NCI-H128 (cell line): ENCODE data around the gene MED12L.
"Not testable (repeated sequence)": the region's sequence is repeated elsewhere in the genome, so short reads cannot be mapped to it uniquely, and the experiment has no call there.

ENCODE experiments used
- DNase-seq: peaks from one replicate; lab custom pipeline; 2025; ENCODE audit not compliant: unreplicated experiment; lab: John Stamatoyannopoulos, UW

MED12L gene

DNA sequence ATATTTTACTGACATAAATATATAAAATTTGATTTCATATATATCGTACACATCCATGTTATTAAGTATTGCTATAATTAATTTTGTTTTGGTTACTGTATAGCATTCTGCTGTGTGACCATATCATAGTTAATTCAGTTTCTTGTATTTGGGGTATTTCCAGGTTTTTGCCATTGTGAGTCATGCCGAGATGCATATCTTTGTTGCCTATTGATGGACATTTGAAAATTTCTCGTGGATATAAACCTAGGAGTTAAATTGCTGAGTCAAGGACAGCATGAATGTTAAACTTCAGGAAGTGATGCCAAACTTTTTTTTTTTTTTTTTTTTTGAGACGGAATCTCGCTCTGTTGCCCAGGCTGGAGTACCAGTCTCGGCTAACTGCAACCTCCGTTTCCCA lies 151.3 kb downstream of the MED12L start:
- no peak for DNase-seq

DNA sequence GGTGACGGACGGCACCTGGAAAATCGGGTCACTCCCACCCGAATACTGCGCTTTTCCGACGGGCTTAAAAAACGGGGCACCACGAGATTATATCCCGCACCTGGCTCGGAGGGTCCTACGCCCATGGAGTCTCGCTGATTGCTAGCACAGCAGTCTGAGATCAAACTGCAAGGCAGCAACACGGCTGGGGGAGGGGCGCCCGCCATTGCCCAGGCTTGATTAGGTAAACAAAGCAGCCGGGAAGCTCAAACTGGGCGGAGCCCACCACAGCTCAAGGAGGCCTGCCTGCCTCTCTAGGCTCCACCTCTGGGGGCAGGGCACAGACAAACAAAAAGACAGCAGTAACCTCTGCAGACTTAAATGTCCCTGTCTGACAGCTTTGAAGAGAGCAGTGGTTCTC lies 156.5 kb downstream of the MED12L start:
- not testable (repeated sequence) for DNase-seq

DNA sequence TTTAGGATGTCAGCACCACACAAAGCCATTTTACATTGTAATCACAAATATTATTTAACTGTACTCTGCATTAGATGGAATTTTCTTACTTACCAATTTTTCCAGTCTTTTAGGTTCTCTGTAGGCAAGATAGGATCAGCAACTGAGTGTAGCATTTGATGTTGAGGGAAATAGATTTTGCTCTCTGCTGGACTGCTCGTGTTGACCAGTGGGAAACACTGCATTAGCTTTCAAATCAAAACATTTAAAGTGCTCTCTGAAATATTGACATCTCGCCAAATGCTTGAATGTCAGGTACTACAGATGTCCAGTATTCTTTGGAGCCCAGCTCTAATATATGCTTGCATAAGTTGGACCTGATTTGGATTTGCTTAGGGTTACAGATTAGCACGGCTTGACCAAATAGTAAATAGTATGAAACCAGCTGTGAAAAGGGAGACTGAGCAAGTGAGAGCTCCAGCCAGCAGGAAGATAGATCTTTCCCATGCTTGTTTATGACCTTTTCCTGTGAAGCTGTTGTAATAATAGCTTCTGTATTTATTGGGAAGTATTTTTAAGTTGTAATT lies 163.4 kb downstream of the MED12L start:
- DNase-seq: no peak

DNA sequence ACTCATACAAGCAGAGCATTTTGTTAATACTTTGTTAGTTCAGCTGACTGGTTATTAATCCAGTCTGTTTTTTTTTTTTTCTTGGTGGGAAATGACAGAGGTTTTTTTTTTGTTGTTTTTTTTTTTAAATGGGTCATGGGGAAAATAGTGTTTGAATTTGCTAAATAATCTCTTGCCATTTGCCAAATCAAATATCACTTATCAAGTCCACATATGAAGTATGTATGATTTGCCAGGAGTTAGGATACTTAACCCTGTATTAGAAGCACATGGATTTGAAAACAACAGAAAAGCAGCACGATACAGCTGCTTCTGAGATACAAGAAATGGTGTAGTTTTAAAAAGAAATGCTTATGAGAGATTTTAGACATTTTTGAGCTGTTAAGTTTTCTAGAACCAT lies 171.3 kb downstream of the MED12L start:
- no peak for DNase-seq

DNA sequence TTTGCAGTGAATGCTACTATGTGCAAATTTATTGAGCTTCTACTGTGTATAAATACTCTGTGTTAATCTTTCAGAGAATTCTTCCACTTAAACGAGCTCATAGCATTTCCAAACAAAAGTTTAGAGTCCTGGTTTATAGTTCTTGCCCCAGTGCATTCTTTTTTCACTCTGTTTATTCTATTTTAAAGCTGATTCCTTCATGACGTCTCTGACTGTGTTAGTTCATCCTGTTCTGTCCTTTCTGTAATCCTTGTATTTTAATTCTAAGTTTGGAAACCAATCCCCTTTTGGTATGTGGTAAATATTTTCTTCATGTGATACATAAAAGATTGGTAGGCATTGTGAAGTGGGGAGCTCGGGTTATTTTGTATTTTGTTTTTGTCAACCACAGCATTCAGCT lies 174.2 kb downstream of the MED12L start:
- no peak for DNase-seq

DNA sequence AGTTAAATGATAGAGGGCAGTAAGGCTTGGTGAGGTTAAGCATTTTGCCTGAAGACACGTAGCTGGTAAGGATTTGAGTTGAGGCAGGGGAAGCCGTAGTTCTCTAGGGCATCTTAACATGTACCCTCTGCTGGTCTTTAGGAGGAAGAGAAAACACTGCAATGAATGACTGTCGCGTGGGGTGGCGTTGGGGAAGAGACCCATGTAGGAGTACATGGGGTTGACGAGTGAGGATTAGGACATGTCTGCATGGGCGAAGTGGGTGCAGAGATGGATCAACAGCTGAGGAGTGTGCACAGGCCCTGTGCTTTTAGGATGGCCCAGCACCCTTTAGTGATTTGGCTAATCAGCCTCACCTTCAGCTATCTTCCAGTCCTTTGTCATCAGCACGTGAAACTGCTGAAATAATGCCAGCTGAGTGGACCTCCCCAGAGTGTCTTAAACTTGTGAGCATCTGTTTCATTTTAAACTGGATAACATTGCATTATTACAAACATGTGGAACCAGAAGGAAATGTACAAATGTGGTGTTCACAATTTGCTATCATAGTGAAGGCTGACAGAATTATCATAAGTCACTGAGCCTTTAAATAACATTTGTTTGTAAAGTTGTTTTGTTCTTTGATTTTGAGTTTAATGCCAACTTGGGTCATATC lies 177.5 kb downstream of the MED12L start:
- no peak for DNase-seq

DNA sequence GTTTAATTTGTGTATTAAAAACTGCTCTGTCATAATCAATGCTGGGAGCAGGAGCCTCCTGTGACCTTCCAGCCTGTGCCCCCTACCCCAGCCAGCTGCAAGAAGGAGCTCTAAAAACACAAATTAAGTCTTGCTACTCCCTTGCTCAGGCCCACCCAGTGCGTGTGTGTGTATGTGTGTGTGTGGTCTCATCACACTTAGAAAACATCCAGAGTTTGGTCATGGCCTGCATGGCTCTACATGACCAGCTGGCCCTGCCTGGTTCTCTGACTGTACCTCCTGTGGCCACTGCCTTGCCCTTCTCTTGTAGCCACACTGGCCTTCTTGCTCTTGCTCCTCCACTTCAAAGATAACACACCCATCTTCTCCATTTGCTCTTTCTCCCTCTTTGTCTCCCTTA lies 179.1 kb downstream of the MED12L start:
- no peak for DNase-seq

DNA sequence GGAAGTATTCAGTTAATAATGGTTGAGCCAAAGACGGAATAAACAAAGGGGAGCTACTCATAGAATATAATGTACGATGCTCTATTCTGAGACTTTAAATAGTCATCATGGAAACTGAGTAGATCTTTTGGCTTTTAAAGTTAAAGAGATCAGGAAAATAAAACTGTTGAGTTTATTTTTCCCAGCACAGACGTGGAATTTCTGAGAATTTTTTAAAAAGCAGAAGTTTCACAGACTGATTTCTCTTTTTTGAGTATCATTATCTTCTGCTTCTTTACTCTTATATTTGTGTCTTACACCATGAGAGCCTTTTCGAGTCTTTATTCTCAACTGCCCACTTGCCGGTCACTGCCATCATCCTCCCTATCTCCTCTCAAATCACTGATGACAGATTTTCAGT lies 179.7 kb downstream of the MED12L start:
- DNase-seq: no peak

DNA sequence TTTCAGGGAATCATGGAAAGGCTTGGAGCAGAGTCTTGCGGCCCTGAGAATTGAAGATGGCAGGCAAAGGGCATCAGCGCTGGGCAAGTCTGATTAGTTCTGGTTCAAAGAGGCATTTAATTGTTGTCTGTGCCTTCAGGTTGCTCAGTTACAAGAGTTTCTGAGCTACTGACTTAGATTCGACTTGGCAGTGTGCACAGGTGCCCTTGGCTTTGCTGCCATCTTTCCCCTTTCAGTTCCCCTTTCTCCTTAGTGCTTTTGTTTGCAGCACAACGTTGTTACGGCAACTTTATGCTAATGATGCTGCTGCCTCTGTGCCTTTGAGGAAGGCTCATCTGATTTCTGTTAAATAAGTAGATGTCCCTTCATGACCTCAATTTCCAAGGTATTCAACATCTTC lies 180.4 kb downstream of the MED12L start:
- no peak for DNase-seq

DNA sequence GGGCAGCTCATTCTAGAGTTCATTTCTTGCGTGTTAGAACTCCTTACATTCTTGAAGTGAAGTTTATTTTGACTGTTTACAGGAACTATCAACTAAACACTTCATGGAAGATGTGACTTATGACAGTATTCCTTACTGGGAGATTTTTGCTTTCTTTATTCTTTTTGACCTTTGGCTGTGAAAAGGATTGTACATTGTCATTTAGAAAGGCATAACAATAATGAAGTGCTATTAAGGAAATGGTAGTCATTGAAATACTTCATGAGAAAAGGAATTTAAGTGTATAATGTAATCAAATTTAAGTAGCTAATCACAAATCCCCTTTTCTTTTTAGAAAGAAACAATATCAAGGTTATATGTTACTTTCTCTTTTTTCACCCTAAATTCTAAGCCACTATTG lies 181.6 kb downstream of the MED12L start:
- DNase-seq: no peak

DNA sequence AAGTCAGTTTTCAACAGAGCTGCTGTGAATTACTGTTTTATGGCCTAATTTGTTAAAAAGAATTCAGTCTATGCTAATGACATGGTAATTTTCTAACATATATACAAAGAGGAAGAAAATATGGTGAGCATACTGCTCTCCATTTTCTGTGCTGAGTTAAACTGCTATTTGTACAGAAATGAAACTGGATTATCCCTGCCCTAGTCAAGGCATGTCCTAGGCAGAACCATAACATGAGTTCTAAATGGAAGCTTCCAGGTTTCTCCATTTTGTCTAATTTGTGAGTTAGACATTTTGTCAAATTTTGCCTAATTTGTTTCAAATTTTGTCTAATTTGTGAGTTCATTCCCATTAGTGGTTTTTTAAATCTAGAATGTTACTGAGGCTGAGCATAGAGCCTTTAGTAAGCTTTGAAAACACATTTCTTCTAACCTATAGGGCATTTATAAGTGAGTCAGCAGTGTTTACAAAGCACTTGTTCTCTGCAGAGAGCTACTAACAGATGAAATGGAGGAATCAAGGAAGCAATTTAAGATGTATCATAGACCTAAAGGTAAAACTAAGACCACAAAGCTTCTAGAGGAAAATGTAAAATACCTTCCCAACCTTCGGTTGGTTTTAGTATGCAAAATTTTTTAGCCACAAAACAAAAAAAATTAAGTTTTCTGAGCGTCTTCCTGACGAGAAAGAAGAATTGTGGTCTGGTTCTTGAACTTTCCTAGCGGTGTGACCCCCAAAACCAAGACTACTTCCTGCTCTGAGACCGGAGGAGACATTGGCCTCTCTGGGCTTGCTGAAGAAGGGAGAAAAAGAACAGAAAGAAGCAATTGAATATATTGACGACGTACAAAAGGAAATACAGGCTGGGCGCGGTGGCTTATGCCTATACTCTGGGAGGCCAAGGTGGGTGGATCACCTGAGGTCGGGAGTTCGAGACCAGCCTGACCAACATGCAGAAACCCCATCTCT lies 183.1 kb downstream of the MED12L start:
- no peak for DNase-seq

DNA sequence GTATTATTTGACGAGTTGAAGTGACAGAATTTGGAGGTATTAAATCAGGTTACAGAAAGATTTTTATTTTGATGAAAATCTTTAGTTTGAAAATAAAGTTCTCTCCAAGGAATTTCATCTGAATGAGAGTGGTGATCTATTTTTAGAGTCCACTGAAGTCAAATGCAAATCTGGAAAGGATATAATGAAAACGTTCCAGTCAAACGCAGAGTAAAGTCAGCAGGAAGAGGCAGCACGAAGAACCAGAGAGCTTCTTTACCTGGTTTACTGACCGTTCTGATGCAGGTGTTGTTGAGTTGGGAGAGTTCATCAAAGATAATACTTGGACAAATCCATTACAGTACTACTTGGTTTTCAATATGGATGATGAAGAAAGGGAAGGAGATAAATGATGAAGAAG lies 184.2 kb downstream of the MED12L start:
- no peak for DNase-seq

DNA sequence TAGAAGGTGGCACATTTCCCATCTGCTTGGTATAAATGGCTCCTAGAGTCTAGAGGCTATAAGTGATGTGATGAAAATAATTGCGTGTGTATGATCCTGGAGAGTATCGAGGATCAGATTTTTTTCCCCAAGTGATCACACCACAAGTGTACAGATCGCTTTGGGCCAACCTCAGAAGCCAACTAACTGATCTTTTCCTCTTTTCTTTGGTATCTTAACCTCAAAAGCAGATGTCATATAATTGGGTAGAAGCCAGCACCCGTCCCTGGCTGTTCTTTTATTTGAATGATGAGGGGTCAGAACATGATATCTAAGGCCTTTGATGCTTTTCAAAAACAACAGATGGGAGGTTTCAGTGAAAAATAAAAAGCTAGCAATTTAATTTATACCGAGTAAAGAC lies 189.6 kb downstream of the MED12L start:
- DNase-seq: no peak

DNA sequence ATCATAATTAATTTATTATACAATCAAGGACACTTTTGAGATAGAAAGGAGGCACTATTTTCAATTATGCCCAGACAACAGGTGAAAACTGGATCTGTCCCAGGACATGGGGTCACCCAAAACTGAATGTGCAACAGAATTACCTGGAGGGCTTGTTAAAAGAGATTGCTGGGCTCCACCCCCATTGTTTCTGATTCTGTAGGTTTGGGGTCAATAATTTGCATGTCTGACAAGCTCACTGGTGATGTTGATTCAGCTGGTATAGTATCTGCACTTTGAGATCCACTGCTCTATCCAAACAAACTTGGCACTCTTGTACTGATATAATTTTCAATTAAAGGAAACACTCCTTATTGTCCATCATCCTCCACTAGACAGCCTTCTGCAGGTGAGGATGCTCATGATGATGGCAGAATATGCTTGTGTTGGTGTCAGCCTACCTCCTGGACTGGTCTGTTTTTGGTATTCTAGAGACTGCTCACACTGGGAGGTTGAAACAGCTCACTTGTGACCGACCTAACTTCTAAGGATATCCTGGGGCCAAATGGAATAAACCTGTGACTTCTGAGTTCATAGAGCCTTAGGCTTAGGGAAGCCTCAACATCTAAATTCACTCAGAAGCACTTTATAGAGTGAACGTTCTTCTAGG lies 190.7 kb downstream of the MED12L start:
- no peak for DNase-seq

DNA sequence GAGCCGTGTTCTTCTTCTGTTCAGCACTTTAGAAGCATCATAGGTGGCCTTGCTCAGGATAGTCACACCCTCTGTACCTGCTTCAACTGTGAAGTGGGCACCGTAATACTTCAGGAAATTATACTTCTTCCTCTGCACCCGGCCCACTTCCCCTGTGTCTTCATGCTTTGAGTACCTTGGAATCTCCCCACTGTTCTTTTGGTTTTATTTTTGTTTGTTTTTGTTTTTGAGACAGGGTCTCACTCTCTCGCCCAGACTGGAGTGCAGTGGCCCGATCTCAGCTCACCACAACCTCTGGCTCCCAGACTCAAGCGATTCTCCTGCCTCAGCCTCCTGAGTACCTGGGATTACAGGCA lies 191.2 kb downstream of the MED12L start:
- no peak for DNase-seq

DNA sequence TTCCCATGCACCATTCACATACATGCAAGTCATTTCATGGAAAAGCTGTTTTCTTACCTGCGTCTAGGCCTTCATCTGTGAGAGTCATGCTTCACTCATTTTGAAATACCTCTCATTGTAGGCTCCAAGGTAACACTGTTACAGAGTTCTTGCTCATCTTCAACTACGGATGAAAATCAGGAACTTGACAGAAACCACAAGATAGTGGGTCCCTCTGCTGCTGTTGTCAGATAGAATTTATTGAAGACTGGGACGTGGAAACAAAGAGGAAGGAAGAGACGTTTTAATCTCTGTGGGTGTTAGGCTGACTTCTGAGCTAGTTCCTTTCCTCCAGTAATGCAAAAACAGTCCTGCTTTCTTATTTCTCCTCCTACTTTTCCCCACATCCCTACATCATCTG lies 192.8 kb downstream of the MED12L start, which contains the start of gene P2RY14:
P2RY14 (minus strand) TSS at position 313 of the 400 bp plus-strand sequence. CDS start 64,226 bp downstream, outside the sequence.
- no peak for DNase-seq

DNA sequence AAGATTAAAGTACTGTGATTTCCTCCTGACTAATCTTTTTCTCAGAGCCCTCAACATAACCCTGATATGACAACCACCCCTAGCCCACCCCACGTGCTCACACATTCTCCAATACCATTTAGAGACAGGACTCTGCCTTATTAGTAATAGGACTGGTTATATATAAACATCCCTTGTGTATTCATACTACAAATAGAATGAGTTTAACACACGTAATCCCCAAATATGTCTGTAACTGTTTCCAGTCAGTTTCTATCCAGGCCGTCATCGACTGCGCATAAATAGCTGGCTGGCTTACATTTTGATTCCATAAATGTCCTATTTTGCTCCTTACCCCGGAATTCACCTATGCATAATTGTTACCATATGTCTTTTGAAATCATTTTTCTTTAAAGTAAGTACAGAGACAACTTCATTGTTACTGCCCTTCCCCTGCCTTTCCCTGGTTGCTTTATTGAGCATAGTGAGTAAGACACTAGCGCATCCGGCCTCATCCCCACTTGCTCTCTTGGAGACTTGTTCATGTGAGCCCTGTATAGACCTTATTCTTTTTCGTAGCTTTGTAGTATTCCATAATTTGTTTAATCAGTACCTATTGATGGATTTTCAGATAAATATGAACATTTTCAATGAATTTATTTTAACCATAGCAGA lies 196.3 kb downstream of the MED12L start:
- DNase-seq: no peak

DNA sequence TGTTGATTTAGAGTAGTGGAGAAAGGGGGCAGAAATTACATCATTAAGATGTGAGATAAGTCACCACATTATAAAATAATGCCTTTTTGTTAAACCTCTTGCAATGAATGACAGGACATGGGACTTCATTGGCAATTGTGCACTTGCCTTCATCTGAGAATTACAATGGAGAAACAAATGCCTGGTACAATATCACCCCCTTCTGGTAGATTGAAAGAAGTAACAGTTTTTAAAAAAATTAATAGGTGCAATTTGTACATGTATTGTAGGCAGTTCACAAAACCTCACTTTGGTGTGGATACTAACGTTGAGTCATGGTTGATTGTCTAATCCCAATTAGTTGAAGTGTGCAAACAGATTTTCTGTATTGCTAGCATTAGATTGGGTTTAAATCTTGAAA lies 197.5 kb downstream of the MED12L start:
- no peak for DNase-seq

DNA sequence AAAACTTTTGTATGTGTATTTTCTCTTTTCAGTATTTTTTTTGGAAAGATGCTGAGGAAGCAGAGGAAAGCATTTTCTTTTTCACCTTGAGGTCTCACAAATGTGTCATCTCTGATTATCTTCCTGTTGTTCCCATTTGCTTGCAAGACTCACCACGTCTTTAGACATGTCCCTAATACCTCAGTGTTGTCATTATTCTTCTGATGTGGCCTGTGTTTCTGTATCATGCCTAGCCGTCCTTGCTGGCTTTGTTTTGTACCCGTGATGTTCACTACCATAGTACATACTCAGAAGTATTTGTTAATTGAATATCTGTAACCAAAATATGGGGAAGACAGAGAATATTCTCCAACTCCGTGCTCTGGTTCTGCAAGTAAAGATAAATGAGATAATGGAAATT lies 197.9 kb downstream of the MED12L start:
- no peak for DNase-seq

DNA sequence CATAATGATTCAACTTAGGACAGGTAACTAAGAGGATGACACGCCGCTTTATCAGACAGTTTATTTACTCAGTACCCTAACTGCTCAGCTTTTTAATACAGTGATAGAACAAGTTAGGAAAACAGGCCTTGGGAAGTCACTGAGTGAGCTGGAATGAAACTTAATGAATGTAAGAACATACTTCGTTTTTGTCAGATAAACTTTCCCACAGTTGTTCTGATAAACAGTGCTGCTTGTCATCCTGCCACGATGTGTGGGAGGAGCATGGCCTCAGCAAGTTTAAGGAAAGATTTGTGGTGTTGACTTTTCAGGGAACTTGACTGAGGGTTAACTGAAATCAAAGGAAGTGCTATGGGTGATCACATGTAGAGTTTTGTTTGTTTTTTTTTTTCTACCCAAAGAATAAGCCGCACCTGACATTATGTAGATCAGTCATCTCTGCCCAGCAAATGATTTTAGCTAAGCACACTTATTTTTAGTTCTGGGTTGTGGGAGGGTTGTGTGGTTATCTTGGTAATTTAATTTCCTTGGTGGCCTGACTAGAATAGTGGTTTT lies 198.5 kb downstream of the MED12L start:
- no peak for DNase-seq

DNA sequence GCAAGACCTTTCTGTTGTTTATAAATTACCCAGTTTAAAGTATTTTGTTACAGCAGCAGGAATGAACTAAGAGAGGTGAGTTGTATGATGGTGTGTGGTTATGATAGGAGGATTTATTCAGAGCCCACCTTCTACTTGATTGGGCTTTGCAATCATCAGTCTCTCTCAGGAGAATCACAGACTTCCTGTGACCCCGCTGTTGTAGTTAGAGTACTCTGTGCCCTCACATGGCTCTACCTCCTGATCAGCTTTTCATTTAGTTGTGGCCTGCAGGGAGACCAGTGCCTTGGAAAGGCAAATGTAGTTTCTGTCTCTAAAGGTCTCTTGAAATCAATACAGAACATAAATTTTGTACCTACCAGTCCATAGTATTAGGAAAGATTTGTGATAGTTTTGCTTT lies 200.5 kb downstream of the MED12L start:
- DNase-seq: no peak
